ENCODE results near the gene DYNC1I1. TPM values are rescaled to one million over a fixed set of nuclear protein-coding genes. Genes with fewer than 3 reads are reported as not detected.

Gene DYNC1I1
- total and polyA plus RNA-seq, 2 of the 4 experiments (the other 2 are of a cell fraction): under 0.01 to 0.15 TPM

- Histone ChIP-seq H3K56ac (ENCODE audit: extremely low read depth, insufficient read depth, low read length) (no peak overlapping the region), H2AK9ac (replicated peaks; ENCODE audit: low read depth, low read length, poor library complexity) (no peak overlapping the region), H3K9me1 (ENCODE audit: insufficient read depth, low read length) (no peaks in the 10 kb centered on the region), H3K27me3 (ENCODE audit: control insufficient read depth, insufficient read depth, low read length) (no peaks in the 10 kb centered on the region), H2BK15ac (ENCODE audit: low read depth, low read length) (no peak overlapping the region), H4K5ac (ENCODE audit: low read depth, low read length) (no peak overlapping the region), H2BK20ac (ENCODE audit: low read depth, low read length) (no peak overlapping the region), H3K18ac (ENCODE audit: low read depth, low read length) (no peak overlapping the region), H2BK5ac (ENCODE audit: low read depth, low read length, poor library complexity, severe bottlenecking) (no peak overlapping the region), H3K23ac (ENCODE audit: low read depth, low read length) (no peak overlapping the region), H3K36me3 (ENCODE audit: control insufficient read depth, insufficient read depth, low read length) (no peaks in the 10 kb centered on the region), H4K8ac (ENCODE audit: low read depth in 2 of 2, low read length in 2 of 2) (no peak overlapping the region), H3K27ac (ENCODE audit: insufficient read depth, low read length) (no peak overlapping the region), H3K79me1 (ENCODE audit: low read depth in 1 of 2, low read length in 2 of 2) (no peaks in the 10 kb centered on the region), H2AFZ (replicated peaks; ENCODE audit: low read length, poor library complexity) (peak overlapping the region; percentile 10), H3K4ac (ENCODE audit: low read depth, low read length) (no peak overlapping the region), H2AK5ac (ENCODE audit: low read depth, low read length) (no peak overlapping the region), H4K20me1 (ENCODE audit: insufficient read depth, low read length) (no peaks in the 10 kb centered on the region), H3K4me1 (ENCODE audit: control insufficient read depth, insufficient read depth, low read length) (no peaks in the 10 kb centered on the region), H3K14ac (replicated peaks; ENCODE audit: low read depth, low read length) (no peak overlapping the region), H3K4me2 (ENCODE audit: low read depth, low read length) (no peak overlapping the region), H3K4me3 (ENCODE audit: insufficient read depth, low read depth, low read length) (no peak overlapping the region), H3K9me3 (ENCODE audit: control insufficient read depth, insufficient read depth, low read length) (no peaks in the 10 kb centered on the region), H2BK120ac (ENCODE audit: low read depth, low read length) (no peak overlapping the region), H4K91ac (ENCODE audit: insufficient read depth, low read depth, low read length) (no peak overlapping the region), H3K9ac (ENCODE audit: low read depth, low read length) (no peak overlapping the region)
- no peak for TF ChIP-seq SMC3 (IDR thresholded peaks at IDR 0.05; ENCODE audit: low read depth, low read length)
- TF ChIP-seq, protein P1, sequence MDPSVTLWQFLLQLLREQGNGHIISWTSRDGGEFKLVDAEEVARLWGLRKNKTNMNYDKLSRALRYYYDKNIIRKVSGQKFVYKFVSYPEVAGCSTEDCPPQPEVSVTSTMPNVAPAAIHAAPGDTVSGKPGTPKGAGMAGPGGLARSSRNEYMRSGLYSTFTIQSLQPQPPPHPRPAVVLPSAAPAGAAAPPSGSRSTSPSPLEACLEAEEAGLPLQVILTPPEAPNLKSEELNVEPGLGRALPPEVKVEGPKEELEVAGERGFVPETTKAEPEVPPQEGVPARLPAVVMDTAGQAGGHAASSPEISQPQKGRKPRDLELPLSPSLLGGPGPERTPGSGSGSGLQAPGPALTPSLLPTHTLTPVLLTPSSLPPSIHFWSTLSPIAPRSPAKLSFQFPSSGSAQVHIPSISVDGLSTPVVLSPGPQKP (IDR thresholded peaks at IDR 0.05; ENCODE audit: borderline replicate concordance, low read depth, low read length): no peak
- TF ChIP-seq NFE2L2 (IDR thresholded peaks at IDR 0.05; ENCODE audit: low read depth, low read length): no peak
- no peak for TF ChIP-seq RFX5 (IDR thresholded peaks at IDR 0.05; ENCODE audit: low read depth, low read length)
- no peak for TF ChIP-seq MAFK (IDR thresholded peaks at IDR 0.05; ENCODE audit: low read depth, low read length)
- TF ChIP-seq RAD21 (IDR thresholded peaks at IDR 0.05; ENCODE audit: low read length): no peak
- no peak for TF ChIP-seq FOS (IDR thresholded peaks at IDR 0.05; ENCODE audit: low read depth, low read length)
- no peak for TF ChIP-seq POLR2A (IDR thresholded peaks at IDR 0.05; ENCODE audit: low read depth, low read length)
- TF ChIP-seq, protein P2, sequence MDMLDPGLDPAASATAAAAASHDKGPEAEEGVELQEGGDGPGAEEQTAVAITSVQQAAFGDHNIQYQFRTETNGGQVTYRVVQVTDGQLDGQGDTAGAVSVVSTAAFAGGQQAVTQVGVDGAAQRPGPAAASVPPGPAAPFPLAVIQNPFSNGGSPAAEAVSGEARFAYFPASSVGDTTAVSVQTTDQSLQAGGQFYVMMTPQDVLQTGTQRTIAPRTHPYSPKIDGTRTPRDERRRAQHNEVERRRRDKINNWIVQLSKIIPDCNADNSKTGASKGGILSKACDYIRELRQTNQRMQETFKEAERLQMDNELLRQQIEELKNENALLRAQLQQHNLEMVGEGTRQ (IDR thresholded peaks at IDR 0.05; ENCODE audit: low read depth, low read length): no peak
- TF ChIP-seq RCOR1 (IDR thresholded peaks at IDR 0.05; ENCODE audit: insufficient replicate concordance, low read length): no peak
- TF ChIP-seq MXI1 (IDR thresholded peaks at IDR 0.05; ENCODE audit: borderline replicate concordance, low read depth, low read length): no peak
- TF ChIP-seq CTCF (conservative IDR thresholded peaks at IDR 0.05; ENCODE audit: low read depth, low read length): no peak
- no peak for TF ChIP-seq MAZ (IDR thresholded peaks at IDR 0.05; ENCODE audit: borderline replicate concordance, low read depth, low read length)
- TF ChIP-seq CHD1 (IDR thresholded peaks at IDR 0.05; ENCODE audit: low read depth, low read length): no peak
- TF ChIP-seq BHLHE40 (IDR thresholded peaks at IDR 0.05; ENCODE audit: low read depth, low read length): no peak
- TF ChIP-seq CEBPB (IDR thresholded peaks at IDR 0.05; ENCODE audit: low read depth, low read length): no peak
- dilution Hi-C loops (cut with HindIII; ENCODE audit: low sequenced_read_pairs, unreplicated experiment): no loop called here
- CTCF ChIA-PET: interaction anchor here (0.6 kb wide), 1 partner anchor 10 kb away, joined by 4 read pairs; no protein-coding TSS in a partner anchor
- WGBS, 2 experiments (ENCODE audit: extremely low coverage in 2 of 2, insufficient read length in 1 of 2): no CpG with 5 or more reads among the region's 1 CpG
- intact Hi-C loops (cut with micrococcal nuclease): no loop called here
- POLR2A ChIA-PET (ENCODE audit: unreplicated experiment): no interaction called here
- ATAC-seq (ENCODE audit: low read depth) (peak; percentile 40), DNase-seq (peak; percentile 21)
- in situ Hi-C loops (cut with MboI; ENCODE audit: low sequenced_read_pairs): no loop called here
- BruUV-seq (replicated peaks): no TSS peak
Measured at GRCh38 chr7:95859429-95859828, 87.1 kb downstream of the DYNC1I1 start.
